CD4-positive, alpha-beta T cell treated with Interleukin-10 for 1 hour (primary cell): Measurements from ENCODE around the gene CD72.
"Not testable (repeated sequence)": the region's sequence is repeated elsewhere in the genome, so short reads cannot be mapped to it uniquely, and the experiment has no call there.

Experiments
- DNase-seq: peaks from one replicate; pipeline ENCODE4 v3.0.0-alpha.2; 2020

Gene CD72

GRCh38 chr9:35615981-35616680 lies 2.1 kb downstream of the CD72 start:
- DNase-seq, result no peak

- no peak for DNase-seq
These were observed 5.4 kb downstream of the CD72 start for GRCh38 chr9:35612843-35613242.

- not testable (repeated sequence) for DNase-seq
These were observed 6.1 kb downstream of the CD72 start for GRCh38 chr9:35612066-35612465.

- peak; percentile 72 for DNase-seq
These were observed 6.9 kb downstream of the CD72 start for GRCh38 chr9:35611230-35611797.

GRCh38 chr9:35609820-35610163 lies 8.4 kb downstream of the CD72 start:
- DNase-seq, result no peak

- no peak for DNase-seq
These were observed 9.0 kb downstream of the CD72 start for GRCh38 chr9:35609001-35609819.

- DNase-seq, result no peak
These were observed 10.0 kb downstream of the CD72 start for GRCh38 chr9:35608221-35608620.

- no peak for DNase-seq
These were observed 11.5 kb downstream of the CD72 start for GRCh38 chr9:35606726-35607125.

- no peak for DNase-seq
These were observed 12.1 kb downstream of the CD72 start for GRCh38 chr9:35606138-35606504.

- DNase-seq, result peak; percentile 35
These were observed 12.7 kb downstream of the CD72 start for GRCh38 chr9:35605351-35606137.

- DNase-seq, result peak; percentile 86
These were observed 13.4 kb downstream of the CD72 start, which contains the start of gene TESK1 for GRCh38 chr9:35604578-35605350. TESK1 (plus strand) TSS chr9:35605262; CDS start chr9:35605620, 358 bp downstream.

- DNase-seq, result peak; percentile 100
These were observed 14.1 kb downstream of the CD72 start for GRCh38 chr9:35603986-35604577.

GRCh38 chr9:35603506-35603985 lies 14.7 kb downstream of the CD72 start:
- DNase-seq, result no peak

GRCh38 chr9:35599763-35600604 lies 18.2 kb downstream of the CD72 start:
- no peak for DNase-seq

GRCh38 chr9:35598866-35599590 lies 19.2 kb downstream of the CD72 start:
- no peak for DNase-seq

GRCh38 chr9:35596907-35597306 lies 21.3 kb downstream of the CD72 start:
- DNase-seq, result not testable (repeated sequence)

GRCh38 chr9:35594471-35594870 lies 23.7 kb downstream of the CD72 start:
- DNase-seq, result no peak

GRCh38 chr9:35593581-35593980 lies 24.6 kb downstream of the CD72 start:
- no peak for DNase-seq

- DNase-seq, result not testable (repeated sequence)
These were observed 29.7 kb downstream of the CD72 start for GRCh38 chr9:35588506-35588905.

GRCh38 chr9:35584681-35585080 lies 33.5 kb downstream of the CD72 start:
- not testable (repeated sequence) for DNase-seq
